Rectal smooth muscle tissue (tissue), 1 donor: ENCODE data around the gene NHEJ1.

Source experiments
- H3K27ac ChIP-seq: one replicate; pipeline ENCODE4 v1.7.0; 2013; ENCODE audit warnings: low read depth, low read length, inconsistent platforms
- H3K27me3 ChIP-seq: one replicate; pipeline ENCODE4 v1.7.0; 2013; ENCODE audit warnings: low read length; ENCODE audit not compliant: control insufficient read depth, insufficient read depth
- H3K36me3 ChIP-seq: one replicate; pipeline ENCODE4 v1.7.0; 2013; ENCODE audit warnings: low read length; ENCODE audit not compliant: control insufficient read depth, insufficient read depth
- H3K4me1 ChIP-seq: one replicate; pipeline ENCODE4 v1.7.0; 2013; ENCODE audit warnings: low read length; ENCODE audit not compliant: control insufficient read depth, insufficient read depth
- H3K4me3 ChIP-seq: one replicate; pipeline ENCODE4 v1.7.0; 2013; ENCODE audit warnings: low read length
- H3K9ac ChIP-seq: one replicate; pipeline ENCODE4 v1.7.0; 2013; ENCODE audit warnings: low read length

The NHEJ1 gene

GRCh38 chr2:219177552-219178376 lies 17.1 kb upstream of the NHEJ1 start, which contains the start of gene RETREG2:
Gene RETREG2, plus strand, starts transcription at chr2:219178275. Its CDS starts 78 bp downstream, at chr2:219178353.
- Histone ChIP-seq H3K9ac (peak within 1 kb of the TSS; percentile 91), H3K4me3 (peak within 1 kb of the TSS; percentile 97), H3K4me1 (peaks cover 14% of the 10 kb centered on the region), H3K27ac (peak within 1 kb of the TSS; percentile 98), H3K36me3 (peaks cover 37% of the 10 kb centered on the region), H3K27me3 (no peaks in the 10 kb centered on the region)

DNA sequence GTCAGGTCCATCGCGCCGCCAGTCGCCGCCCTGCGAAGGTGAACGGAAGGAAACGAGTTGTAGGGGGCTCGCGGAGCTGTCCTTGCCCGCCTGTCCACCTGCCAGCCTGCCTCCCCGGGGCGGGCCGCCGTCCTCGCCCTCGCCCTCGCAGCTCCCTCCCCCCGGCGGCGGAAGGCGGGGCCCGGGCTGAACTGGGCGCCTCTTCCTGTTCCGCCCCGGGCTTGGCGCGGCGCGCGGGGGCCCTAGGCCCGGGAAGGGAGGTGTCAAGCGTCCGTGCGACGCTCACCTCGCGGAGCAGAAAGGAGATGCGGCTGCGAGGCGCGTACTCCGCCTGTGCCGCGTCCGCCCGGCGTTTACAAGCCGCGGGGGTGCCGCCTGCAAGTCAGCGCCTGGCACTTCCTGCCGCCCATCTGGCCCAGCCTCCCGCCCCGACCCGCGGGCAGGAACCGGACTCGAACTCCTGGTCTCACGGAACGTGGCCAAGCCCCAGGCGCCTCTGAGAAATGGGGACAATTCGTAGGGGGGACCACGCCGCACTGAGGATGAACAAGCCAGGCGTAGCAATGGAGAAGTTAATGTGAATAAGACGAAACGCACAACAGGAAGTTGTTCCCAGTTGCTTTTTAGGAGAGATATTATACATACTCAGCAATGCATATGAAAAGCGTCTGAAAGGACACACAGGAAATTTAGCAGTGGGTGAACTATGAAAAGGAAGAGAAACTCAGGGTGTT lies 16.4 kb upstream of the NHEJ1 start, which contains the start of gene CNPPD1:
TSS of gene CNPPD1 (minus strand) at position 108 of the 734 bp plus-strand sequence. CDS start at position 11, 97 bp downstream.
- Histone ChIP-seq H3K27ac (peak within 1 kb of the TSS; percentile 98), H3K27me3 (no peaks in the 10 kb centered on the region), H3K4me1 (peaks cover 14% of the 10 kb centered on the region), H3K9ac (peak within 1 kb of the TSS; percentile 91), H3K4me3 (peak within 1 kb of the TSS; percentile 85), H3K36me3 (peaks cover 30% of the 10 kb centered on the region)

GRCh38 chr2:219175928-219176817 lies 15.6 kb upstream of the NHEJ1 start:
- H3K4me3 ChIP-seq, result peak overlapping the region; percentile 85
- peaks cover 14% of the 10 kb centered on the region for H3K4me1 ChIP-seq
- peak overlapping the region; percentile 98 for H3K27ac ChIP-seq
- H3K27me3 ChIP-seq, result no peaks in the 10 kb centered on the region
- peak overlapping the region; percentile 67 for H3K9ac ChIP-seq
- peaks cover 24% of the 10 kb centered on the region for H3K36me3 ChIP-seq

- H3K9ac ChIP-seq, result no peak overlapping the region
- peaks cover 17% of the 10 kb centered on the region for H3K36me3 ChIP-seq
- no peak overlapping the region for H3K27ac ChIP-seq
- H3K4me1 ChIP-seq, result peaks cover 17% of the 10 kb centered on the region
- H3K27me3 ChIP-seq, result no peaks in the 10 kb centered on the region
- peak overlapping the region; percentile 85 for H3K4me3 ChIP-seq
These were observed 14.9 kb upstream of the NHEJ1 start for GRCh38 chr2:219175486-219175885.

GRCh38 chr2:219174801-219175200 lies 14.2 kb upstream of the NHEJ1 start:
- H3K27ac ChIP-seq, result no peak overlapping the region
- H3K4me3 ChIP-seq, result no peak overlapping the region
- H3K9ac ChIP-seq, result no peak overlapping the region
- H3K36me3 ChIP-seq, result peaks cover 12% of the 10 kb centered on the region
- peaks cover 17% of the 10 kb centered on the region for H3K4me1 ChIP-seq
- H3K27me3 ChIP-seq, result no peaks in the 10 kb centered on the region

DNA sequence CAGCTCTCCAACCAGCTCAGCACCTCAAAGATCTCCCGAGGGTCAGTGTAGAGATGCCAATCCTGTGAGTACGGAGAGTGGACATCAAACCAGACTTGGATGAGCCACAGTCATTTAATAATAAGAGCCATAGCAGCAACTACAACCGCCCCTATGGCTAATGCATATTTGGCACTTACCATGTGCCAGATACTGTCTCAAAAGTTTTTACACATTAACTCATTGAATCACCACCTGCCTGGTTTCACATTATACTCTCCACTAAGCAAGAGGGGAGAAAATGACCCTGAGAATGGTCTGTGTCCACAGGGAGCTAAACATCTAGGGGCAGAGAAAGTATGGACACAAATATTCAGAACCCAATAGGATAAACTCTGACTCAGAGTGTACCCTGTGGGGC lies 13.5 kb upstream of the NHEJ1 start:
- peaks cover 17% of the 10 kb centered on the region for H3K4me1 ChIP-seq
- no peak overlapping the region for H3K4me3 ChIP-seq
- no peak overlapping the region for H3K27ac ChIP-seq
- H3K27me3 ChIP-seq, result no peaks in the 10 kb centered on the region
- H3K9ac ChIP-seq, result no peak overlapping the region
- peaks cover 12% of the 10 kb centered on the region for H3K36me3 ChIP-seq

- H3K4me1 ChIP-seq, result peaks cover 12% of the 10 kb centered on the region
- H3K9ac ChIP-seq, result no peak overlapping the region
- no peak overlapping the region for H3K4me3 ChIP-seq
- H3K27me3 ChIP-seq, result no peaks in the 10 kb centered on the region
- no peak overlapping the region for H3K27ac ChIP-seq
- peaks cover 12% of the 10 kb centered on the region for H3K36me3 ChIP-seq
These were observed 12.6 kb upstream of the NHEJ1 start for GRCh38 chr2:219173176-219173575.

DNA sequence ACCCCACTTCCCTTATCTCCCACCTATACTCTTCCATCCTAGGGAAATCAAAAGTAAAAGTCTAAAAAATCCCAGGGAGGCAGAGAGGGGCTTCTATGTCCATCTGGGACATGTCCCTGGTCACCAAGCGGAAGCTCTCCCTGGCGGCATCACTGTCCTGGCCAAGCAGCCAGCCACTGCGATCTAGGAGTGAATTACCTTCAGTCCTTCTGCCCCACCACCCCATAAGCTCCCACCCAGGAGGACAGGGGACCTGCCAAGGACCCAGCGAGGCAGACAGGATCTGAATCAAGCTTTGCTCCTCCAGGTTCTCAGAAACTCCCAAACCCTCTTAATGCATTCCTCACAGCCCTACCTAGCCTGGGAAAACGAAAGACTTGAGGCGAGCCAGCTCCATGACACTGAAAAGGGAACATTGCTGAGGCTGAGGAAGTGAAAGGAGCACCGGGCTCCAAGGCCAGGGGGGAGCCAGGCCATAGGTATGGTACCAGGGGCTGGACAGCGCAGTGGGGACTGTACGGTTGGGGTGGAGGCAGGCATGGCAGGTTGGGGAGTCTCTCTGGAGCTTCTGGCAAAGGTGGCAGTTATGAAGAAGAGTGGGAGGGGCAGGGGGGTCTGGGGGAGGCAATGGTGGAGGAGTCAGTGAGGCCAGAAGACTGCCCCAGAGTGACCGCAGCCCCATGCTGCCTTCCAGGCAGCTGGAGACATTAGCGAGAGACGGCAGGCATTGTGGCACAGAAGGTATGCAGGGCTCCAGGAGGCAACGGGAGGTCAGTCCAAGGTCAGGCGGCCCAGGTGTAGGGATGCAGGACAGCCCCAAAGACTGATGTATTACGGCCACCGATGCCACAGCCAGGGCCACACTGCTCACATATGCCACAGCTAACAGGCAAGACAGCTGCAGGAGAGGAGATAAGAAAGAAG lies 11.9 kb upstream of the NHEJ1 start:
- no peak overlapping the region for H3K4me3 ChIP-seq
- H3K27me3 ChIP-seq, result no peaks in the 10 kb centered on the region
- H3K27ac ChIP-seq, result no peak overlapping the region
- peaks cover 12% of the 10 kb centered on the region for H3K36me3 ChIP-seq
- H3K4me1 ChIP-seq, result peaks cover 11% of the 10 kb centered on the region
- H3K9ac ChIP-seq, result no peak overlapping the region

GRCh38 chr2:219171231-219171651 lies 10.6 kb upstream of the NHEJ1 start:
- H3K36me3 ChIP-seq, result peaks cover 12% of the 10 kb centered on the region
- peaks cover 7% of the 10 kb centered on the region for H3K4me1 ChIP-seq
- H3K4me3 ChIP-seq, result no peak overlapping the region
- H3K27me3 ChIP-seq, result no peaks in the 10 kb centered on the region
- peak overlapping the region; percentile 60 for H3K27ac ChIP-seq
- H3K9ac ChIP-seq, result no peak overlapping the region

DNA sequence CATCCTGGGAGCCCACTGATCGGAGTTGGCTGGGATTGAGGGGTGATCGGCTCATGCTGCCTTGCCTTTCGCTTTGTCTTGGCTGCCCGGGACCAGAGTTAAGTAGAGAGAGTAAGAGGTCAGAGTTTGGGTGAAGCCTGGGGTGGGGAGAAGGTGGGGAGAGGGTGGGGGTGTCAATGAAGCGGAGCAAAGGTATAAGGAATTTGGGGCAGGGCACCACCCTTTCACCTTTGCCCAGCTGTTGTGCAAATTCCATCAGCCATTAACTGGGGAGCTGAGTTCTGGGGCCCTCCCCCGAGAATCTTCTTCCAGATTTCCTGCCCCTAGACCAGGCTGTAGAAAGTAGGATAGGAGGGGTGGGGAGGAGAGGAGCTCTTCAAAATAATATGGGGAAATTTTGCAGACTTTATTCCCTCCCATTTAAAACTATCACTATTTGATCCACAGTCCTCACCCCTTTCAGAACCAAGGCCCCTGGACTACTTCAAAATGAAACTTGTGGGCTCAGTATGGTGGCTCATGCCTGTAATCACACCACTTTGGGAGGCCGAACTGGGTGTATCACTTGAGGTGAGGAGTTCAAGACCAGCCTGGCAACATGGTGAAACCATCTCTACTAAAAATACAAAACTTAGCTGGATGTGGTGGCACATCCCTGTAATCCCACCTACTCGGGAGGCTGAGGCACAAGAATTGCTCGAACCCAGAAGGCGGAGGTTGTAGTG lies 9.5 kb upstream of the NHEJ1 start, which contains the start of gene SLC23A3:
TSS of gene SLC23A3 (minus strand) at position 100 of the 725 bp plus-strand sequence. CDS start at position 55, 45 bp downstream.
- H3K27ac ChIP-seq, result no peak within 1 kb of the TSS
- H3K4me3 ChIP-seq, result no peak within 1 kb of the TSS
- no peak within 1 kb of the TSS for H3K9ac ChIP-seq
- H3K27me3 ChIP-seq, result no peaks in the 10 kb centered on the region
- H3K36me3 ChIP-seq, result peaks cover 12% of the 10 kb centered on the region
- peaks cover 3% of the 10 kb centered on the region for H3K4me1 ChIP-seq
